Stimulated activated CD4-positive, alpha-beta T cell treated with anti-CD3 and anti-CD28 coated beads, Interleukin-4, amount 100 ng/mL, for 24 hours (primary cell): ENCODE measurements around the gene TP53TG3C.
"Not testable (repeated sequence)": the region's sequence is repeated elsewhere in the genome, so short reads cannot be mapped to it uniquely, and the experiment has no call there.

Experiments
- DNase-seq: peaks from one replicate; pipeline ENCODE4 v3.0.0-alpha.2; 2020

The TP53TG3C gene

GRCh38 chr16:33193926-33194325 is at the start of gene TP53TG3C:
Gene TP53TG3C (plus strand): TSS chr16:33194226. CDS start chr16:33194294, 68 bp downstream.
- not testable (repeated sequence) for DNase-seq
